ENCODE measurements around the gene TUBB3. TPM values are rescaled to one million over a fixed set of nuclear protein-coding genes. Genes with fewer than 3 reads are reported as not detected.

Gene TUBB3
- total RNA-seq, 1 experiment from 2014 or later, result 159 TPM

DNA sequence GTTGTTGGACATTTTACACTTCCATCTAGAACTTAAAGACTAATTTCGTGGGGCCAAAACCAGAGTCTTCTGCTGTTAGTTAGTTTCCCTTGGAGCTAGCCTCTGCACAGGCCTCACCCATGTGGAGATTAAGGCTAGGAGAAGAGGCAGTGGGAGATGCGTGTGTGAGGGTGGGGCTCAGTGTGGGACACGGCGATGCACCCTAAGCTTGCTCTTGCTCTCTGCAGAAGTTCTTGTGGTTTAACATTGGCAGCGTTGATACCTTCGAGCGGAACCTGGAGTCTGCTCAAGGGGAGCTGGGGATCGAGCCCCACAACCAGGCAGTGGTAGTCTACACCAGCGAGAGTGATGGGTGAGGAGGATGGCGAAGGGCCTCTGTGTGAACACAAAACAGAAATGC lies 62.1 kb downstream of the TUBB3 start:
- Histone ChIP-seq H3K9me3 (ENCODE audit: low read length) (no peaks in the 10 kb centered on the region), H3K36me3 (ENCODE audit: low read depth, low read length) (peaks cover 19% of the 10 kb centered on the region), H3K9me2 (replicated peaks; ENCODE audit: low read length) (no peaks in the 10 kb centered on the region), H3K9ac (ENCODE audit: low read length) (no peak overlapping the region), H3F3A (ENCODE audit: low read length, unreplicated experiment) (no peaks in the 10 kb centered on the region), H3K4me2 (ENCODE audit: low read length) (no peak overlapping the region), H2AFZ (ENCODE audit: low read length) (no peak overlapping the region), H3K27ac (ENCODE audit: low read length) (no peak overlapping the region), H3K79me2 (ENCODE audit: low read length) (no peaks in the 10 kb centered on the region), H4K20me1 (ENCODE audit: low read length) (no peaks in the 10 kb centered on the region), H3K4me1 (ENCODE audit: insufficient read depth, low read length) (no peaks in the 10 kb centered on the region), H3K4me3 (ENCODE audit: low read length) (no peak overlapping the region), H3K27me3 (ENCODE audit: low read length) (no peaks in the 10 kb centered on the region)
- DNase-seq (no peak), ATAC-seq (no peak)
- intact Hi-C loops (cut with micrococcal nuclease), result no loop called here
- ChIA-PET CTCF (no interaction called here), POLR2A (ENCODE audit: unreplicated experiment) (no interaction called here)
- no TSS peak for BruUV-seq (replicated peaks)
- no peak for TF ChIP-seq EZH2phosphoT487 (IDR thresholded peaks at IDR 0.05; ENCODE audit: borderline replicate concordance, low read length)
- no peak for TF ChIP-seq EZH2 (IDR thresholded peaks at IDR 0.05; ENCODE audit: low read length, unreplicated experiment)
- TF ChIP-seq, protein P1, sequence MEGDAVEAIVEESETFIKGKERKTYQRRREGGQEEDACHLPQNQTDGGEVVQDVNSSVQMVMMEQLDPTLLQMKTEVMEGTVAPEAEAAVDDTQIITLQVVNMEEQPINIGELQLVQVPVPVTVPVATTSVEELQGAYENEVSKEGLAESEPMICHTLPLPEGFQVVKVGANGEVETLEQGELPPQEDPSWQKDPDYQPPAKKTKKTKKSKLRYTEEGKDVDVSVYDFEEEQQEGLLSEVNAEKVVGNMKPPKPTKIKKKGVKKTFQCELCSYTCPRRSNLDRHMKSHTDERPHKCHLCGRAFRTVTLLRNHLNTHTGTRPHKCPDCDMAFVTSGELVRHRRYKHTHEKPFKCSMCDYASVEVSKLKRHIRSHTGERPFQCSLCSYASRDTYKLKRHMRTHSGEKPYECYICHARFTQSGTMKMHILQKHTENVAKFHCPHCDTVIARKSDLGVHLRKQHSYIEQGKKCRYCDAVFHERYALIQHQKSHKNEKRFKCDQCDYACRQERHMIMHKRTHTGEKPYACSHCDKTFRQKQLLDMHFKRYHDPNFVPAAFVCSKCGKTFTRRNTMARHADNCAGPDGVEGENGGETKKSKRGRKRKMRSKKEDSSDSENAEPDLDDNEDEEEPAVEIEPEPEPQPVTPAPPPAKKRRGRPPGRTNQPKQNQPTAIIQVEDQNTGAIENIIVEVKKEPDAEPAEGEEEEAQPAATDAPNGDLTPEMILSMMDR (conservative IDR thresholded peaks at IDR 0.05; ENCODE audit: low read depth, low read length), result no peak

Other genes with a start within 250 kb of the TUBB3 start
- 50.0 and 51.1 TPM in 2 replicates for gene CDK10, start 236.7 kb upstream of the TUBB3 start, total RNA-seq (2014; rRNA removed)
- 12.2 and 21.5 TPM in 2 replicates for gene SPATA2L, start 221.6 kb upstream of the TUBB3 start, total RNA-seq (2014; rRNA removed)
- 4.4 and 6.7 TPM in 2 replicates for gene VPS9D1, start 202.4 kb upstream of the TUBB3 start, total RNA-seq (2014; rRNA removed)
- gene ZNF276, start 201.8 kb upstream of the TUBB3 start, total RNA-seq (2014; rRNA removed), result 30.1 and 32.7 TPM in 2 replicates
- gene FANCA, start 106.7 kb upstream of the TUBB3 start, total RNA-seq (2014; rRNA removed), result 45.0 and 62.9 TPM in 2 replicates
- 12.3 and 13.2 TPM in 2 replicates for gene SPIRE2, start 94.9 kb upstream of the TUBB3 start, total RNA-seq (2014; rRNA removed)
- 77.9 and 79.6 TPM in 2 replicates for gene TCF25, start 49.8 kb upstream of the TUBB3 start, total RNA-seq (2014; rRNA removed)
- 4.2 and 6.1 TPM in 2 replicates for gene MC1R, start 4.5 kb upstream of the TUBB3 start, total RNA-seq (2014; rRNA removed)
- gene DEF8, start 25.4 kb downstream of the TUBB3 start, total RNA-seq (2014; rRNA removed), result 128 and 139 TPM in 2 replicates
- 19.2 and 21.1 TPM in 2 replicates for gene DBNDD1, start 96.1 kb downstream of the TUBB3 start, total RNA-seq (2014; rRNA removed)
- gene PRDM7, start 154.0 kb downstream of the TUBB3 start, total RNA-seq (2014; rRNA removed), result not detected in 2 replicates